PC-9 (cell line): Measurements from ENCODE around the gene EHD4. TPM values are rescaled to one million over a fixed set of nuclear protein-coding genes. Genes with fewer than 3 reads are reported as not detected.

Experiments
- BruUV-seq: library from RNA; stranded (reverse); fragments of 400-500 nt; replicated peaks from 2 replicates; lab custom pipeline; 2021; lab: Mats Ljungman, UMichigan
- CTCF ChIA-PET: fragments of 300-600 bp; sonication (Branson Sonifier 250); formaldehyde crosslinking; loops from one replicate; lab custom pipeline; 2022; ENCODE audit warnings: antibody characterized with exemption; lab: Charles Lee
- POLR2A ChIA-PET: fragments of 300-600 bp; sonication (Branson Sonifier 250); formaldehyde crosslinking; loops from one replicate; lab custom pipeline; 2022; ENCODE audit warnings: antibody characterized with exemption; ENCODE audit not compliant: unreplicated experiment; lab: Charles Lee
- DNase-seq, 2 experiments: peaks; one replicate each; pipeline versions ENCODE4 v3.0.0 to v3.0.0-alpha.2; 2015 to 2022; ENCODE audit warnings: mixed read lengths in 1 of 2
- H2AFZ ChIP-seq: fragments of 200-600 bp; sonication (generic); 2 replicates; pipeline ENCODE4 v1.8.1; 2017; ENCODE audit warnings: antibody characterized with exemption
- H3F3A ChIP-seq: fragments of 200-600 bp; sonication (generic); 2 replicates; pipeline ENCODE4 v1.8.1; 2017; ENCODE audit warnings: antibody characterized with exemption, mild to moderate bottlenecking, low read depth; ENCODE audit not compliant: insufficient read depth
- H3K27ac ChIP-seq: fragments of 200-600 bp; sonication (generic); 2 replicates; pipeline ENCODE4 v1.6.1; 2016; ENCODE audit warnings: mixed run types
- H3K27me3 ChIP-seq: fragments of 200-600 bp; sonication (generic); 2 replicates; pipeline ENCODE4 v1.6.1; 2016; ENCODE audit warnings: low read depth, mixed run types; ENCODE audit not compliant: insufficient read depth
- H3K36me3 ChIP-seq: fragments of 200-600 bp; sonication (generic); 2 replicates; pipeline ENCODE4 v1.6.1; 2016; ENCODE audit warnings: low read depth, mixed run types
- H3K4me1 ChIP-seq: fragments of 200-600 bp; sonication (generic); replicated peaks from 2 replicates; pipeline ENCODE4 v1.6.1; 2016; ENCODE audit warnings: mixed run types; ENCODE audit not compliant: insufficient read depth
- H3K4me2 ChIP-seq: fragments of 200-600 bp; sonication (generic); 2 replicates; pipeline ENCODE4 v1.6.1; 2017; ENCODE audit warnings: mixed run types
- H3K4me3 ChIP-seq: fragments of 200-600 bp; sonication (generic); 2 replicates; pipeline ENCODE4 v1.6.1; 2016; ENCODE audit warnings: mixed run types
- H3K79me2 ChIP-seq: fragments of 200-600 bp; sonication (generic); 2 replicates; pipeline ENCODE4 v1.6.1; 2017; ENCODE audit warnings: low read depth, mixed run types
- H3K9me2 ChIP-seq: fragments of 200-600 bp; sonication (generic); 2 replicates; pipeline ENCODE4 v1.8.1; 2017; ENCODE audit warnings: mild to moderate bottlenecking; ENCODE audit not compliant: insufficient read depth
- H3K9me3 ChIP-seq: fragments of 200-600 bp; sonication (generic); 2 replicates; pipeline ENCODE4 v1.8.1; 2016; ENCODE audit warnings: low read depth; ENCODE audit not compliant: insufficient read depth
- H4K20me1 ChIP-seq: fragments of 200-600 bp; sonication (generic); 2 replicates; pipeline ENCODE4 v1.8.1; 2017; ENCODE audit not compliant: insufficient read depth
- CTCF ChIP-seq: fragments of 200-600 bp; sonication (generic); conservative IDR thresholded peaks from 2 replicates; pipeline ENCODE4 v1.6.1; 2017; ENCODE audit warnings: mixed run types, antibody characterized with exemption, mild to moderate bottlenecking, moderate library complexity
- EZH2 ChIP-seq: fragments of 200-600 bp; sonication (generic); IDR thresholded peaks from 2 replicates; pipeline ENCODE4 v1.8.0; 2017; ENCODE audit warnings: antibody characterized with exemption, low read depth
- intact Hi-C: fragments of 100-400 bp; cut with micrococcal nuclease; formaldehyde crosslinking; loops from one replicate; pipeline ENCODE4 v1.10.0; 2022; ENCODE audit not compliant: unreplicated experiment
- total RNA-seq: library from RNA; stranded (reverse); gene quantifications from 2 replicates; pipeline ENCODE4 v1.2.3, GENCODE V29; 2021

Gene EHD4
- total RNA-seq, 1 experiment from 2014 or later: 18.1 TPM

GRCh38 chr15:41903782-41904181 lies 68.6 kb downstream of the EHD4 start:
- intact Hi-C loops: loop anchor here (1.0 to 10.0 kb wide), 5 partner anchors 75 to 438 kb away; partner anchors contain the start of gene JMJD7
- Histone ChIP-seq H3F3A (no peaks in the 10 kb centered on the region), H3K4me2 (no peak overlapping the region), H3K27ac (no peak overlapping the region), H2AFZ (no peak overlapping the region), H3K4me3 (no peak overlapping the region), H4K20me1 (0 out of 2 replicates have a peak, but pooled peaks cover 6% of the 10 kb centered on the region), H3K27me3 (no peaks in the 10 kb centered on the region), H3K9me3 (no peaks in the 10 kb centered on the region), H3K36me3 (no peaks in the 10 kb centered on the region), H3K9me2 (no peaks in the 10 kb centered on the region), H3K4me1 (no peaks in the 10 kb centered on the region), H3K79me2 (no peaks in the 10 kb centered on the region)
- BruUV-seq: no TSS peak
- ChIA-PET CTCF (interaction anchor here (1.2 to 1.5 kb wide), 3 partner anchors 81 to 132 kb away, joined by 4 to 16 read pairs (median 4); partner anchors contain the start of gene MAPKBP1), POLR2A (no interaction called here)
- no peak for DNase-seq
- no peak for TF ChIP-seq CTCF
- no peak for TF ChIP-seq EZH2

GRCh38 chr15:41901431-41901830 lies 70.9 kb downstream of the EHD4 start:
- POLR2A ChIA-PET: no interaction called here
- no peaks in the 10 kb centered on the region for H3K79me2 ChIP-seq
- H4K20me1 ChIP-seq: 0 out of 2 replicates have a peak, but pooled peaks cover 6% of the 10 kb centered on the region
- DNase-seq: no peak
- no peak overlapping the region for H2AFZ ChIP-seq
- no peaks in the 10 kb centered on the region for H3F3A ChIP-seq
- H3K36me3 ChIP-seq: no peaks in the 10 kb centered on the region
- no peaks in the 10 kb centered on the region for H3K4me1 ChIP-seq
- BruUV-seq: no TSS peak
- no peak overlapping the region for H3K4me3 ChIP-seq
- no peak overlapping the region for H3K4me2 ChIP-seq
- intact Hi-C loops: loop anchor here (10.0 kb wide), 1 partner anchor 317 kb away; no protein-coding TSS in a partner anchor
- TF ChIP-seq CTCF: no peak
- TF ChIP-seq EZH2: no peak
- H3K9me3 ChIP-seq: no peaks in the 10 kb centered on the region
- H3K27ac ChIP-seq: no peak overlapping the region
- no peaks in the 10 kb centered on the region for H3K27me3 ChIP-seq
- CTCF ChIA-PET: no interaction called here
- no peaks in the 10 kb centered on the region for H3K9me2 ChIP-seq

- Histone ChIP-seq H3K27ac (no peak overlapping the region), H3K4me1 (no peaks in the 10 kb centered on the region), H4K20me1 (0 out of 2 replicates have a peak, but pooled peaks cover 6% of the 10 kb centered on the region), H3K4me3 (no peak overlapping the region), H3K4me2 (no peak overlapping the region), H3F3A (no peaks in the 10 kb centered on the region), H3K27me3 (no peaks in the 10 kb centered on the region), H3K36me3 (no peaks in the 10 kb centered on the region), H3K9me3 (no peaks in the 10 kb centered on the region), H3K79me2 (no peaks in the 10 kb centered on the region), H2AFZ (no peak overlapping the region), H3K9me2 (no peaks in the 10 kb centered on the region)
- ChIA-PET CTCF (no interaction called here), POLR2A (interaction anchor here (0.5 kb wide), 1 partner anchor 433 kb away, joined by 5 read pairs; no protein-coding TSS in a partner anchor)
- intact Hi-C loops: loop anchor here (10.0 kb wide), 1 partner anchor 316 kb away; no protein-coding TSS in a partner anchor
- BruUV-seq: no TSS peak
- TF ChIP-seq EZH2 (no peak), CTCF (no peak)
- no peak for DNase-seq
Observed at GRCh38 chr15:41900526-41901380, 71.6 kb downstream of the EHD4 start.
